Caki2 (cell line): ENCODE measurements around the gene CAST. TPM values are rescaled to one million over a fixed set of nuclear protein-coding genes. Genes with fewer than 3 reads are reported as not detected.
A peak's percentile ranks its signal among the peaks of the same experiment; 100 is the strongest.
"Not testable (repeated sequence)": the region's sequence is repeated elsewhere in the genome, so short reads cannot be mapped to it uniquely, and the experiment has no call there.

Source experiments
- DNase-seq: peaks from one replicate; pipeline ENCODE4 v3.0.0-alpha.2; 2015; ENCODE audit warnings: low read depth
- in situ Hi-C: cut with HindIII; loops from 2 replicates; pipeline ENCODE4 v1.10.0; 2016; ENCODE audit warnings: low sequenced_read_pairs, low pct_unique_long_range_greater_than_20kb, mixed read lengths
- total RNA-seq: library from RNA; depleted of rRNA; stranded (reverse); fragments of >200 nt; shearing (Covaris generic); gene quantifications from 2 replicates; pipeline ENCODE4 v1.2.3, GENCODE V29; 2014; ENCODE audit warnings: low replicate concordance; rRNA removed

The CAST gene
- 54.8 and 63.5 TPM in 2 replicates for total RNA-seq

- in situ Hi-C loops, result no loop called here
- peak; percentile 95 for DNase-seq
Measured at GRCh38 chr5:96661855-96662724, at the start of gene CAST. Gene CAST, plus strand, starts transcription at chr5:96662376. Its CDS starts 47 bp downstream, at chr5:96662423.

- in situ Hi-C loops, result no loop called here
- DNase-seq, result peak; percentile 72
Measured at GRCh38 chr5:96614110-96614691, 48.0 kb upstream of the CAST start.

GRCh38 chr5:96615223-96615622 is 47.0 kb upstream of the CAST start:
- in situ Hi-C loops, result no loop called here
- DNase-seq, result no peak

GRCh38 chr5:96616801-96617200 is 45.4 kb upstream of the CAST start:
- DNase-seq, result no peak
- in situ Hi-C loops, result no loop called here

GRCh38 chr5:96618311-96619016 is 43.7 kb upstream of the CAST start:
- DNase-seq, in situ Hi-C loops: not testable (repeated sequence)

GRCh38 chr5:96619946-96620345 is 42.2 kb upstream of the CAST start:
- no peak for DNase-seq
- in situ Hi-C loops, result no loop called here

- DNase-seq, result no peak
- in situ Hi-C loops, result no loop called here
Measured at GRCh38 chr5:96624596-96624995, 37.6 kb upstream of the CAST start.

GRCh38 chr5:96625365-96625764 is 36.8 kb upstream of the CAST start:
- DNase-seq, result no peak
- in situ Hi-C loops, result no loop called here

GRCh38 chr5:96626956-96627355 is 35.2 kb upstream of the CAST start:
- no peak for DNase-seq
- in situ Hi-C loops, result no loop called here

- DNase-seq, result no peak
Measured at GRCh38 chr5:96627792-96628398, 34.3 kb upstream of the CAST start.

GRCh38 chr5:96628406-96628805 is 33.8 kb upstream of the CAST start:
- in situ Hi-C loops, result no loop called here
- no peak for DNase-seq

More at GRCh38 chr5:96627792-96628398, 34.3 kb upstream of the CAST start:
- in situ Hi-C loops, result no loop called here

GRCh38 chr5:96629774-96630173 is 32.4 kb upstream of the CAST start:
- in situ Hi-C loops, result no loop called here
- DNase-seq, result peak; percentile 45

- no peak for DNase-seq
- in situ Hi-C loops, result no loop called here
Measured at GRCh38 chr5:96633820-96634219, 28.4 kb upstream of the CAST start.

GRCh38 chr5:96634881-96635280 is 27.3 kb upstream of the CAST start:
- no peak for DNase-seq
- in situ Hi-C loops, result no loop called here

- in situ Hi-C loops, result no loop called here
- DNase-seq, result no peak
Measured at GRCh38 chr5:96636046-96636445, 26.1 kb upstream of the CAST start.

- in situ Hi-C loops, result no loop called here
- DNase-seq, result no peak
Measured at GRCh38 chr5:96636594-96636993, 25.6 kb upstream of the CAST start.

- DNase-seq, result no peak
- in situ Hi-C loops, result no loop called here
Measured at GRCh38 chr5:96637196-96637595, 25.0 kb upstream of the CAST start.

- no peak for DNase-seq
- in situ Hi-C loops, result no loop called here
Measured at GRCh38 chr5:96638561-96638960, 23.6 kb upstream of the CAST start.

GRCh38 chr5:96640696-96641095 is 21.5 kb upstream of the CAST start:
- in situ Hi-C loops, result no loop called here
- no peak for DNase-seq
